MM.1S (cell line): Measurements from ENCODE around the gene KRT37.

ENCODE experiments used
- DNase-seq: peaks from one replicate; pipeline ENCODE4 v3.0.0-alpha.2; 2015
- H2AFZ ChIP-seq: fragments of 300-600 bp; sonication (generic); 2 replicates; pipeline ENCODE4 v1.6.0; 2016; ENCODE audit warnings: antibody characterized with exemption, low read length
- H3F3A ChIP-seq: fragments of 300-600 bp; sonication (generic); 2 replicates; pipeline ENCODE4 v1.6.1; 2016; ENCODE audit warnings: mild to moderate bottlenecking, antibody characterized with exemption, low read length, moderate library complexity, mixed read lengths; ENCODE audit not compliant: insufficient read depth
- H3K27ac ChIP-seq: fragments of 300-600 bp; sonication (generic); 2 replicates; pipeline ENCODE4 v1.5.1; 2016; ENCODE audit warnings: mild to moderate bottlenecking, low read length
- H3K27me3 ChIP-seq: fragments of 300-600 bp; sonication (generic); replicated peaks from 2 replicates; pipeline ENCODE4 v1.6.0; 2016; ENCODE audit warnings: low read length; ENCODE audit not compliant: insufficient read depth
- H3K36me3 ChIP-seq: fragments of 300-600 bp; sonication (generic); replicated peaks from 2 replicates; pipeline ENCODE4 v1.6.1; 2016; ENCODE audit warnings: mild to moderate bottlenecking, low read length, mixed read lengths; ENCODE audit not compliant: insufficient read depth
- H3K4me1 ChIP-seq: fragments of 300-600 bp; sonication (generic); 2 replicates; pipeline ENCODE4 v1.6.1; 2016; ENCODE audit warnings: low read length, mixed read lengths
- H3K4me2 ChIP-seq: fragments of 300-600 bp; sonication (generic); 2 replicates; pipeline ENCODE4 v1.6.0; 2016; ENCODE audit warnings: low read depth, low read length
- H3K4me3 ChIP-seq: fragments of 300-600 bp; sonication (generic); 2 replicates; pipeline ENCODE4 v1.5.1; 2016; ENCODE audit warnings: low read length, mixed read lengths
- H3K79me2 ChIP-seq: fragments of 300-600 bp; sonication (generic); 2 replicates; pipeline ENCODE4 v1.6.1; 2016; ENCODE audit warnings: mixed run types, low read length, mixed read lengths
- H3K9ac ChIP-seq: fragments of 300-600 bp; sonication (generic); 2 replicates; pipeline ENCODE4 v1.6.1; 2016; ENCODE audit warnings: low read length, mixed read lengths
- H3K9me2 ChIP-seq: fragments of 300-600 bp; sonication (generic); replicated peaks from 2 replicates; pipeline ENCODE4 v1.6.1; 2016; ENCODE audit warnings: mild to moderate bottlenecking, low read length, mixed read lengths; ENCODE audit not compliant: insufficient read depth
- H3K9me3 ChIP-seq: fragments of 300-600 bp; sonication (generic); replicated peaks from 2 replicates; pipeline ENCODE4 v1.6.1; 2016; ENCODE audit warnings: mild to moderate bottlenecking, low read length, mixed read lengths; ENCODE audit not compliant: insufficient read depth
- H4K20me1 ChIP-seq: fragments of 300-600 bp; sonication (generic); 2 replicates; pipeline ENCODE4 v1.6.1; 2016; ENCODE audit warnings: mild to moderate bottlenecking, low read length, moderate library complexity, mixed read lengths; ENCODE audit not compliant: insufficient read depth
- CTCF ChIP-seq: fragments of 300-600 bp; sonication (generic); IDR thresholded peaks from 2 replicates; pipeline ENCODE4 v1.5.1; 2016; ENCODE audit warnings: antibody characterized with exemption, low read length, mixed read lengths
- EZH2 ChIP-seq: fragments of 300-600 bp; sonication (generic); optimal IDR thresholded peaks from 2 replicates; pipeline ENCODE3; 2017; ENCODE audit warnings: low read depth, mild to moderate bottlenecking, antibody characterized with exemption, low read length, mixed read lengths
- EZH2phosphoT487 ChIP-seq: fragments of 300-600 bp; sonication (generic); IDR thresholded peaks from 2 replicates; pipeline ENCODE4 v1.6.1; 2018; ENCODE audit warnings: antibody characterized with exemption, low read length

KRT37 gene

GRCh38 chr17:41452281-41452680 is 27.9 kb upstream of the KRT37 start:
- no peak for TF ChIP-seq EZH2
- no peak for TF ChIP-seq EZH2phosphoT487
- Histone ChIP-seq H3K4me1 (no peaks in the 10 kb centered on the region), H3K4me3 (no peak overlapping the region), H3K27me3 (no peaks in the 10 kb centered on the region), H3K9me2 (no peaks in the 10 kb centered on the region), H3K4me2 (no peak overlapping the region), H3K9ac (no peak overlapping the region), H3K79me2 (no peaks in the 10 kb centered on the region), H4K20me1 (no peaks in the 10 kb centered on the region), H3K36me3 (no peaks in the 10 kb centered on the region), H3F3A (no peaks in the 10 kb centered on the region), H3K27ac (no peak overlapping the region), H3K9me3 (no peaks in the 10 kb centered on the region), H2AFZ (no peak overlapping the region)
- no peak for DNase-seq

- Histone ChIP-seq H3K36me3 (no peaks in the 10 kb centered on the region), H3F3A (no peaks in the 10 kb centered on the region), H3K9ac (no peak overlapping the region), H3K4me1 (no peaks in the 10 kb centered on the region), H3K27ac (no peak overlapping the region), H3K9me2 (no peaks in the 10 kb centered on the region), H3K4me2 (no peak overlapping the region), H4K20me1 (no peaks in the 10 kb centered on the region), H3K79me2 (no peaks in the 10 kb centered on the region), H3K27me3 (no peaks in the 10 kb centered on the region), H3K9me3 (no peaks in the 10 kb centered on the region), H3K4me3 (no peak overlapping the region), H2AFZ (no peak overlapping the region)
- no peak for DNase-seq
- TF ChIP-seq EZH2phosphoT487 = no peak
- no peak for TF ChIP-seq EZH2
- no peak for TF ChIP-seq CTCF
These were observed 26.9 kb upstream of the KRT37 start for GRCh38 chr17:41451154-41451728.

GRCh38 chr17:41449008-41449407 is 24.6 kb upstream of the KRT37 start:
- H3K27me3 ChIP-seq = no peaks in the 10 kb centered on the region
- H3K36me3 ChIP-seq = no peaks in the 10 kb centered on the region
- TF ChIP-seq CTCF (no peak), EZH2 (no peak), EZH2phosphoT487 (no peak)
- H3K27ac ChIP-seq = no peak overlapping the region
- no peak overlapping the region for H3K4me2 ChIP-seq
- no peak for DNase-seq
- no peak overlapping the region for H3K9ac ChIP-seq
- H3K9me2 ChIP-seq = no peaks in the 10 kb centered on the region
- no peak overlapping the region for H2AFZ ChIP-seq
- H3K4me3 ChIP-seq = no peak overlapping the region
- no peaks in the 10 kb centered on the region for H4K20me1 ChIP-seq
- no peaks in the 10 kb centered on the region for H3K9me3 ChIP-seq
- H3F3A ChIP-seq = no peaks in the 10 kb centered on the region
- H3K4me1 ChIP-seq = no peaks in the 10 kb centered on the region
- no peaks in the 10 kb centered on the region for H3K79me2 ChIP-seq

GRCh38 chr17:41448506-41448905 is 24.1 kb upstream of the KRT37 start:
- Histone ChIP-seq H3K4me2 (no peak overlapping the region), H3K27ac (no peak overlapping the region), H3K9ac (no peak overlapping the region), H3K79me2 (no peaks in the 10 kb centered on the region), H4K20me1 (no peaks in the 10 kb centered on the region), H3K4me3 (no peak overlapping the region), H3K9me2 (no peaks in the 10 kb centered on the region), H3F3A (no peaks in the 10 kb centered on the region), H3K27me3 (no peaks in the 10 kb centered on the region), H3K9me3 (no peaks in the 10 kb centered on the region), H3K4me1 (no peaks in the 10 kb centered on the region), H2AFZ (no peak overlapping the region), H3K36me3 (no peaks in the 10 kb centered on the region)
- DNase-seq = no peak
- TF ChIP-seq EZH2phosphoT487 = no peak
- TF ChIP-seq CTCF = no peak
- no peak for TF ChIP-seq EZH2
